Renal pelvis (tissue), 12 donors: ENCODE results near the gene OR1C1. TPM values are rescaled to one million over a fixed set of nuclear protein-coding genes. Genes with fewer than 3 reads are reported as not detected.
"Not testable (repeated sequence)": the region's sequence is repeated elsewhere in the genome, so short reads cannot be mapped to it uniquely, and the experiment has no call there.

ENCODE experiments used
- DNase-seq: peaks from one replicate; pipeline ENCODE4 v3.0.0-alpha.2; 2013
- long read RNA-seq, 16 experiments: transcript quantifications; one replicate each; lab custom pipeline, GENCODE V29; 2026
- polyA plus RNA-seq, 3 donors: library from polyadenylated mRNA; unstranded; fragments of 120-200 nt; gene quantifications; one replicate each; pipeline ENCODE4 v1.2.1, GENCODE V29; 2013; ENCODE audit not compliant: insufficient read length in 3 of 3

OR1C1 gene
- not detected for polyA plus RNA-seq
- long read RNA-seq, donor 1, result 0 reads
- long read RNA-seq, donor 2, result 0 reads
- long read RNA-seq, donor 3, result 0 reads
- long read RNA-seq, donor 4, result 0 reads
- long read RNA-seq, donor 5, result 0 reads
- long read RNA-seq, donor 6, result 0 reads
- long read RNA-seq, donor 7, result 0 reads
- long read RNA-seq, donor 8, result 0 reads
- long read RNA-seq, donor 9, result 0 reads
- long read RNA-seq, donor 10, result 0 reads
- long read RNA-seq, donor 11, result 0 reads
- long read RNA-seq, donor 12, result 0 reads
- long read RNA-seq, donor 13, result 0 reads
- long read RNA-seq, donor 14, result 0 reads
- long read RNA-seq, donor 15, result 0 reads
- long read RNA-seq, donor 16, result 0 reads

GRCh38 chr1:247760456-247760855, at the start of gene OR1C1:
Gene OR1C1, minus strand, starts transcription at chr1:247760556. Its CDS starts 2,150 bp downstream, at chr1:247758406.
- no peak for DNase-seq

GRCh38 chr1:247797518-247797917, 37.2 kb upstream of the OR1C1 start:
- no peak for DNase-seq

GRCh38 chr1:247769603-247770002, 9.2 kb upstream of the OR1C1 start:
- no peak for DNase-seq

- not testable (repeated sequence) for DNase-seq
Measured at GRCh38 chr1:247754311-247754710, 6.0 kb downstream of the OR1C1 start.

- DNase-seq, result no peak
Measured at GRCh38 chr1:247749870-247750269, 10.5 kb downstream of the OR1C1 start.

GRCh38 chr1:247748041-247748440, 12.3 kb downstream of the OR1C1 start, which contains the start of gene OR14A2:
Gene OR14A2, minus strand, starts transcription at chr1:247748141.
- DNase-seq, result no peak

GRCh38 chr1:247747616-247748015, 12.7 kb downstream of the OR1C1 start:
- DNase-seq, result no peak

GRCh38 chr1:247746391-247746935, 13.9 kb downstream of the OR1C1 start:
- no peak for DNase-seq

- not testable (repeated sequence) for DNase-seq
Measured at GRCh38 chr1:247742215-247742760, 18.1 kb downstream of the OR1C1 start.

GRCh38 chr1:247741756-247742155, 18.6 kb downstream of the OR1C1 start:
- DNase-seq, result no peak

- no peak for DNase-seq
Measured at GRCh38 chr1:247740721-247741120, 19.6 kb downstream of the OR1C1 start.

- no peak for DNase-seq
Measured at GRCh38 chr1:247738315-247738714, 22.0 kb downstream of the OR1C1 start, which contains the start of gene OR14K1. Gene OR14K1, plus strand, starts transcription at chr1:247738615. Its CDS starts 0 bp downstream, at chr1:247738615.

- no peak for DNase-seq
Measured at GRCh38 chr1:247721222-247721621, 39.1 kb downstream of the OR1C1 start.

GRCh38 chr1:247716546-247716945, 43.8 kb downstream of the OR1C1 start, which contains the start of gene OR6F1:
Gene OR6F1, minus strand, starts transcription at chr1:247716646. Its CDS starts 3,891 bp downstream, at chr1:247712755.
- DNase-seq, result no peak

GRCh38 chr1:247713753-247714152, 46.6 kb downstream of the OR1C1 start:
- no peak for DNase-seq

GRCh38 chr1:247710681-247711080, 49.7 kb downstream of the OR1C1 start:
- DNase-seq, result not testable (repeated sequence)

Other genes starting within 250 kb of the OR1C1 start
- under 1 TPM; 0.23 to 0.99 (median 0.90) TPM for gene OR2C3, start 224.1 kb downstream of the OR1C1 start, polyA plus RNA-seq
- 1 to 10 TPM in 1 of 3 donors, under 1 TPM in 2; 0.38 to 1.3 (median 0.58) TPM for gene GCSAML, start 211.4 kb downstream of the OR1C1 start, polyA plus RNA-seq
- gene OR2G2, start 172.2 kb downstream of the OR1C1 start, polyA plus RNA-seq, result not detected
- not detected for gene OR2G3, start 155.0 kb downstream of the OR1C1 start, polyA plus RNA-seq
- under 1 TPM in 1 of 3 donors, not detected in 2; 0.06 TPM for gene OR13G1, start 80.8 kb downstream of the OR1C1 start, polyA plus RNA-seq
- gene OR6F1, start 43.9 kb downstream of the OR1C1 start, polyA plus RNA-seq, result not detected
- gene OR14K1, start 21.9 kb downstream of the OR1C1 start, polyA plus RNA-seq, result not detected
- not detected for gene OR14A2, start 12.4 kb downstream of the OR1C1 start, polyA plus RNA-seq
- gene OR14A16, start 63.6 kb upstream of the OR1C1 start, polyA plus RNA-seq, result not detected
- gene OR11L1, start 81.3 kb upstream of the OR1C1 start, polyA plus RNA-seq, result not detected
- gene TRIM58, start 96.6 kb upstream of the OR1C1 start, polyA plus RNA-seq, result 1 to 10 TPM in 2 of 3 donors, under 1 TPM in 1; 0.75 to 1.9 (median 1.1) TPM
- gene OR2W3, start 135.0 kb upstream of the OR1C1 start, polyA plus RNA-seq, result under 1 TPM; 0.20 to 0.55 (median 0.24) TPM
- gene OR2T8, start 159.7 kb upstream of the OR1C1 start, polyA plus RNA-seq, result not detected
- not detected for gene OR2AJ1, start 164.3 kb upstream of the OR1C1 start, polyA plus RNA-seq
- gene OR2L8, start 188.3 kb upstream of the OR1C1 start, polyA plus RNA-seq, result not detected
- not detected for gene OR2AK2, start 204.7 kb upstream of the OR1C1 start, polyA plus RNA-seq